ENCODE measurements around the gene FLYWCH1.

FLYWCH1 gene

GRCh38 chr16:2911638-2912329 lies at the start of gene FLYWCH1:
Gene FLYWCH1, plus strand, starts transcription at chr16:2911931. Its CDS starts 17,755 bp downstream, at chr16:2929686.
- DNase-seq = peak; percentile 81

GRCh38 chr16:2865651-2866050 lies 46.1 kb upstream of the FLYWCH1 start:
- DNase-seq = no peak

- DNase-seq = no peak
Observed at GRCh38 chr16:2866431-2866830, 45.3 kb upstream of the FLYWCH1 start.

GRCh38 chr16:2867661-2867986 lies 44.1 kb upstream of the FLYWCH1 start:
- DNase-seq = no peak

GRCh38 chr16:2867987-2868789 lies 43.5 kb upstream of the FLYWCH1 start:
- peak; percentile 61 for DNase-seq

GRCh38 chr16:2871926-2872325 lies 39.8 kb upstream of the FLYWCH1 start:
- DNase-seq = no peak

- no peak for DNase-seq
Observed at GRCh38 chr16:2874032-2874911, 37.5 kb upstream of the FLYWCH1 start.

GRCh38 chr16:2874912-2875362 lies 36.8 kb upstream of the FLYWCH1 start:
- DNase-seq = peak; percentile 5

GRCh38 chr16:2879854-2880508 lies 31.8 kb upstream of the FLYWCH1 start:
- no peak for DNase-seq

GRCh38 chr16:2881783-2882649 lies 29.7 kb upstream of the FLYWCH1 start:
- DNase-seq = no peak

GRCh38 chr16:2882650-2883457 lies 28.9 kb upstream of the FLYWCH1 start, which contains the start of gene FLYWCH2:
Gene FLYWCH2, plus strand, starts transcription at chr16:2883215. Its CDS starts 13,235 bp downstream, at chr16:2896450.
- peak; percentile 90 for DNase-seq

GRCh38 chr16:2883458-2883908 lies 28.2 kb upstream of the FLYWCH1 start:
- no peak for DNase-seq

GRCh38 chr16:2884041-2884451 lies 27.7 kb upstream of the FLYWCH1 start:
- no peak for DNase-seq

- no peak for DNase-seq
Observed at GRCh38 chr16:2894231-2894630, 17.5 kb upstream of the FLYWCH1 start.

- DNase-seq = no peak
Observed at GRCh38 chr16:2895813-2896212, 15.9 kb upstream of the FLYWCH1 start.

GRCh38 chr16:2896480-2897010 lies 15.2 kb upstream of the FLYWCH1 start:
- no peak for DNase-seq

- DNase-seq = no peak
Observed at GRCh38 chr16:2897110-2897509, 14.6 kb upstream of the FLYWCH1 start.

GRCh38 chr16:2898831-2899563 lies 12.7 kb upstream of the FLYWCH1 start:
- no peak for DNase-seq

- DNase-seq = no peak
Observed at GRCh38 chr16:2899564-2900072, 12.1 kb upstream of the FLYWCH1 start.

All from NCI-H748 treated with DMSO at 0.1 percent for 48 hours (cell line).